ENCODE data around the gene CPXM2.

CPXM2 gene

DNA sequence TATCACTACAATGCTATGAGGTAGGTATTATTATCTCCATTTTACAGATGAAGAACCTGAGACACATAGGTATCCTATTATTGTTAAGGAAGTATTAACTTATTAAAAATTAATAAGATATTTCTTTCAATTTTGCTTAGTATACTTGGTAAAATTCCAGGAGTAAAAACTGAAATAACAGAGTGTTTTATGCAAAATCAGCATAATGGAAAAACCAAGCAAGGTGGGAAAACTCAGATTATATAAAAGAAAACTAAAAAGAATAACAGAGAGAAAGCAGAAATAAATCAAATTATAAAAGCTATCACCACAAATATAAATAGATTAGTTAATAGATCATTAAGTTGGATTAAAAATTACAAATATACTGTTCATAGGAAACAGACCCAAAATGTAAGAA is 82.0 kb downstream of the CPXM2 start:
- no peak overlapping the region for H3K27ac Mint-ChIP-seq
- no peaks in the 10 kb centered on the region for H3K4me1 Mint-ChIP-seq
- DNase-seq (no peak), ATAC-seq (no peak)
- H3K9me3 Mint-ChIP-seq: no peaks in the 10 kb centered on the region
- no peak overlapping the region for H3K4me3 Mint-ChIP-seq
- peaks cover 16% of the 10 kb centered on the region for H3K27me3 Mint-ChIP-seq

- H3K9me3 Mint-ChIP-seq: no peaks in the 10 kb centered on the region
- no peak overlapping the region for H3K4me3 Mint-ChIP-seq
- peaks cover 22% of the 10 kb centered on the region for H3K27me3 Mint-ChIP-seq
- H3K27ac Mint-ChIP-seq: peak overlapping the region in 1 of 2 donors; percentile 76
- ATAC-seq (no peak), DNase-seq (no peak)
- no peaks in the 10 kb centered on the region for H3K4me1 Mint-ChIP-seq
Observed at GRCh38 chr10:123808906-123809305, 82.7 kb downstream of the CPXM2 start.

DNA sequence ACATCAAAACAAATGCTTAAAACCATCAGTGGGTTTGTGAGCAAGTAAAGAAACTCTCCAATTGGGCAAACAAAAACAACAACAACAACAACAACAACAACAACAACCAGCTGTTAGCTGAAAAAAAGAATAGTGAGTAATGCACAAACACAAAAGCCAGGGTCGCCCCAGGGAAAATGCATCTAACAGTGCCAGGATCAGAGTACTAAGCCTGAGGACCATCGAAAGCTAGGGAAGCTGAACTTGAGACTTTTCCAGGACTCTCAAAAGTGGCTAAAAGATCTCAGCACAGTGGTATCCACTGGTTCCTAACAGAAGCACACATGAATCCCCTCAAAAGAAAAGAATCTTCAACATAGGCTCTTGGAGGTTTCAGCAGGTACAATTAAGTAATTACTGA is 83.3 kb downstream of the CPXM2 start:
- Mint-ChIP-seq H3K27me3 (peaks cover 22% of the 10 kb centered on the region), H3K4me3 (no peak overlapping the region), H3K27ac (no peak overlapping the region), H3K9me3 (no peaks in the 10 kb centered on the region), H3K4me1 (no peaks in the 10 kb centered on the region)
- ATAC-seq (no peak), DNase-seq (no peak)

- peaks cover 22% of the 10 kb centered on the region for H3K27me3 Mint-ChIP-seq
- no peak overlapping the region for H3K27ac Mint-ChIP-seq
- no peak for ATAC-seq
- H3K9me3 Mint-ChIP-seq: no peaks in the 10 kb centered on the region
- no peak for DNase-seq
- no peak overlapping the region for H3K4me3 Mint-ChIP-seq
- no peaks in the 10 kb centered on the region for H3K4me1 Mint-ChIP-seq
Observed at GRCh38 chr10:123807444-123808035, 84.1 kb downstream of the CPXM2 start.

- Mint-ChIP-seq H3K4me1 (peaks cover 8% of the 10 kb centered on the region), H3K27me3 (peaks cover 39% of the 10 kb centered on the region), H3K4me3 (no peak overlapping the region), H3K27ac (no peak overlapping the region), H3K9me3 (no peaks in the 10 kb centered on the region)
- ATAC-seq (no peak), DNase-seq (no peak)
Observed at GRCh38 chr10:123804716-123805115, 86.9 kb downstream of the CPXM2 start.

GRCh38 chr10:123800821-123801220 is 90.8 kb downstream of the CPXM2 start:
- H3K9me3 Mint-ChIP-seq: no peaks in the 10 kb centered on the region
- H3K4me3 Mint-ChIP-seq: no peak overlapping the region
- no peak for DNase-seq
- H3K27me3 Mint-ChIP-seq: peaks cover 28% of the 10 kb centered on the region
- H3K27ac Mint-ChIP-seq: no peak overlapping the region
- H3K4me1 Mint-ChIP-seq: peaks cover 8% of the 10 kb centered on the region
- ATAC-seq: no peak

GRCh38 chr10:123800289-123800688 is 91.3 kb downstream of the CPXM2 start:
- Mint-ChIP-seq H3K4me1 (peaks cover 8% of the 10 kb centered on the region), H3K4me3 (no peak overlapping the region), H3K27ac (no peak overlapping the region), H3K9me3 (no peaks in the 10 kb centered on the region), H3K27me3 (peaks cover 26% of the 10 kb centered on the region)
- no peak for DNase-seq
- no peak for ATAC-seq

- Mint-ChIP-seq H3K9me3 (no peaks in the 10 kb centered on the region), H3K27ac (no peak overlapping the region), H3K4me1 (peaks cover 8% of the 10 kb centered on the region), H3K4me3 (no peak overlapping the region), H3K27me3 (peaks cover 17% of the 10 kb centered on the region)
- ATAC-seq: no peak
- DNase-seq: no peak
Observed at GRCh38 chr10:123798856-123799255, 92.8 kb downstream of the CPXM2 start.

DNA sequence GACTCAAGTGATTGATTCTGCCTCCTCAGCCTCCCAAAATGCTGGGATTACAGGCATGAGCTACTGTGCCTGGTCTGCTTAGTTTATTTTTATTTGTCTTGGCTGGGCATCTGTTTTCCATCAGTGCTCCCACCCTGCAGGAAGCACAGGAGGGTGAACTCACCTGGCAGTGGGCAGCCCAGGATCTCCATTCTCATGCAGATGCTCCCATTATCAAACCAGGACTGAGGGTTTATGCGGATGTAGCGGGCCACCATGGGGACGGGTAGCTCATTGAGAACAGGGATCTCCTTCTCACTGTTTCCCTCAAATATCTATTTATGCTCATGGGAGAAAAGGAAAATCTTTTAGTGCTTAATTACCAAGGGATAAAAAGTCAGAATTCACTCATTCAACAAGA is 93.8 kb downstream of the CPXM2 start:
- ATAC-seq: no peak
- no peak overlapping the region for H3K4me3 Mint-ChIP-seq
- DNase-seq: no peak
- H3K27me3 Mint-ChIP-seq: peaks cover 17% of the 10 kb centered on the region
- no peaks in the 10 kb centered on the region for H3K9me3 Mint-ChIP-seq
- H3K27ac Mint-ChIP-seq: no peak overlapping the region
- H3K4me1 Mint-ChIP-seq: peaks cover 8% of the 10 kb centered on the region

DNA sequence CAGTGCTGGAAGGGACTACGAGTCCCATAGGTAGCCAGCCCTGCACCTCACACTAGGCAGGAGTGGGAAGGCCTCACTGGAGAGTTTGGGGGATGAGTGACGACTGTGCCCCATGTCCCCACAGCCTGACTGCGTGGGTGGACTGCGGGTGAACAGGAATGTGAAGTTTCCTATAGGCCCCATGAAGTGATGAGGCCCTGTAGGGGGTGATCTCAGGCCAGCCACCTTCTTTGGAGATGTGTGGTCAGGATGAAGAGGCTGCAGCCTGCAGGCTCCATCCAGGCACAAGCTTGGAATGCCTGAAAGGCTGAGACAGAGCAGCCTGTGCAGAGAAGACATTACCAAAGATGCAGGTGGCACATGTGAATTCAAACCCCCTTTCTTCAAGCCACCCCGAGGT is 94.9 kb downstream of the CPXM2 start:
- no peak for ATAC-seq
- peaks cover 8% of the 10 kb centered on the region for H3K4me1 Mint-ChIP-seq
- H3K4me3 Mint-ChIP-seq: no peak overlapping the region
- no peak for DNase-seq
- H3K9me3 Mint-ChIP-seq: no peaks in the 10 kb centered on the region
- no peak overlapping the region for H3K27ac Mint-ChIP-seq
- peaks cover 26% of the 10 kb centered on the region for H3K27me3 Mint-ChIP-seq

DNA sequence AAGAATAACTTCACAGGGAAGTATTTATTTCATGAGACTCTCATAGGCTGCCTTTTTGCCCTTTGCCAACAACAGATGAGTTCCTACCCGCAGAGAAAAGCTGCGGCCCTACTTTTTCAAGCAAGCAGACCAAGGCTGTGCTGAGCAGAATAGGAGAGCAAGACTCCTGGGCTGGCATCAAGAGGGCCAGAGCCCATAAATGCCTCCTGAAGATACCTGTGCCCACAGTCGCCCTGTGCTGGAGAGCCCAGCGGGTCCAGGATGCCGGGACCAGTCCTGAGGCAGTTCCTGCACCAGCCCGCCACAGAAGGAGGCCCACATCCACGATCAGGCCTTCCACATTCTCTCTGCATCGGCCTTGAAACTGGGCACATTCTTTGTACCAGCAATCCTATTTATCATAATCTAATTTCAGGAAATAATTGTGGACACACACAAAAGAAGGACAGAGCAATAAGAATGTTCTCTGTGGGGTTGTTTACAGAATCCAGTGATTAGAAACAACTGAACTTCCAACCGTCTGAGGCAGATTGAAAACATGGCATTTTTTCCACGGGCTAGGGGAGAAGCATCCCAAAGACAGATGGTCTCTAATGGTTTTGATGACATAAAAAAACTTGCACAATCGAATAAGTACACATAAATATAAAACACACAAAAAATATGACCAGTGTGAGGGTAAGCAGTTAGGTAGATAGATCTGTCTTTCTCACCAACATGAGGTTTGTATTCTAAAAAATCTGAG is 95.6 kb downstream of the CPXM2 start:
- Mint-ChIP-seq H3K4me3 (no peak overlapping the region), H3K27ac (no peak overlapping the region), H3K27me3 (peaks cover 21% of the 10 kb centered on the region), H3K9me3 (no peaks in the 10 kb centered on the region), H3K4me1 (peaks cover 7% of the 10 kb centered on the region)
- DNase-seq (no peak), ATAC-seq (no peak)

- H3K4me3 Mint-ChIP-seq: no peak overlapping the region
- H3K4me1 Mint-ChIP-seq: peaks cover under 1% of the 10 kb centered on the region
- no peak for ATAC-seq
- peaks cover 20% of the 10 kb centered on the region for H3K27me3 Mint-ChIP-seq
- H3K27ac Mint-ChIP-seq: no peak overlapping the region
- no peak for DNase-seq
- H3K9me3 Mint-ChIP-seq: peaks cover 0 to 6% of the 10 kb centered on the region in 2 donors
Observed at GRCh38 chr10:123795196-123795780, 96.3 kb downstream of the CPXM2 start.

DNA sequence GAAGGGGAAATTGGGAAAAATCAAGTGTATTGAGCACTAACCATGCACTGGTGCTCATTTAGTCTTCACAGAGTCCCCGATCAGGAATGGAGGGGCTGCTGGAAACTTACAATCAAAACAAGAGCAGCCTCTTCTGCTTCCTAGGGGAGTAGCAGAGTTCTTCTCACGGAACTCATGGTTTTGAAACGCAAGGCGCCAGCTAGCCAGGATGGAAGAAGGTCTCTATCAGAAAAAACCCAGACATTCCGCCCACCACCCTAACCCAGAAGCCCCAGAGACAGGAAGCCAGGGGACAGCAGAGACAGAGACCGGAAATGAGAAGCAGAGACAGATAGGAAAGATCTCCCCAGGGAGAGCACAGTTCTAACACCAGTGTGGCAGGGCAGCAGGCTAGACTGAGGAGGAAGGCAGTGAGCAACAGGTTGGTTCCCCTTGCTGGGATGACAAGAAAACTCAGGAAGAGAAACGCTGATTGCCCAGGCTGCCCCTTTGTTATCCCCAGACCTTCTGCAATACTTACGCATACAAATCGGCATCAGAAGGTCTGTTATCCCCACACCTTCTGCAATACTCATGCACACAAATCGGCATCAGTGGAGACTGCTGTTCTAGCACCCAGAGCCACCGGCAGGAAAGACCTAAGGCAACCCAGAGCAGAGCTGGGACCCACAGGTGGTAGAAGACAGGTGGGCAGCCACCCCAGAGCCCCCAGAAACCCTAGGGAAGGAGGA is 99.2 kb downstream of the CPXM2 start:
- Mint-ChIP-seq H3K4me1 (no peaks in the 10 kb centered on the region), H3K27me3 (peaks cover 31% of the 10 kb centered on the region)

DNA sequence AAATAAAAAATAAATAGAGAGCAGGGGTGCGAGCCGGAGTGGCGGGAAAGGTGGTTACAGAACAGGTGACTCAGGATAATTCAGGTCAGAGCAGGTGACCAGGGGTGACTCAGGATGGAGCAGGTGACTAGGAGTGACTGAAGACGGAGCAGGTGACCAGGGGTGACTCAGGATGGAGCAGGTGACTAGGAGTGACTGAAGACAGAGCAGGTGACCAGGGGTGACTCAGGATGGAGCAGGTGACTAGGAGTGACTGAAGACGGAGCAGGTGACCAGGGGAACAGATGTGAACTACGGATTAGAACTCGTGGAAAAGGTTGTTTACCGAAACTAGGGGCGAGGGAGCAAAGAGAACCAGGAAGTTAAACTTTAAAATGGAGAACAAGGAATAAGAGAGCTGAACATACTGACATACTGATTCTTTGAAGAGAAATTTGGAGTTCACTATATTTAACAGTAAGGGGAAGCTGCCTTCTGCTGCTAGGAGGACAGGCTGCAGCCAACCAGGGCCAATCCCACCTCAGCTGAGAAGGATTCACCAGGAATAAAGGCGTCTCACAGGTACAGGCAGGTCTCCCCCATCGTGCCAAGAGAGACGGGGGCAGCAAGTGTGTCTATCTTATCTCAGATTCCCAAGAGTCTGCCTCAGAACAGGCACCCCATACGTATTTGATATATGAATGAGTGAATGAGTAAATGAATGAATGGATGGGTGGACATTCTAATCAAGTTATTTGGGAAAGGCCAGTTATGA is 101.3 kb downstream of the CPXM2 start:
- no peak for ATAC-seq
- no peak for DNase-seq
- no peaks in the 10 kb centered on the region for H3K4me1 Mint-ChIP-seq
- peaks cover 0 to 7% of the 10 kb centered on the region in 2 donors for H3K9me3 Mint-ChIP-seq
- no peak overlapping the region for H3K4me3 Mint-ChIP-seq
- H3K27me3 Mint-ChIP-seq: peaks cover 36% of the 10 kb centered on the region
- no peak overlapping the region for H3K27ac Mint-ChIP-seq

More for the DNA sequence above, 99.2 kb downstream of the CPXM2 start:
- H3K27ac Mint-ChIP-seq: peak overlapping the region in 1 of 2 donors; percentile 82
- no peak overlapping the region for H3K4me3 Mint-ChIP-seq
- no peak for ATAC-seq
- no peak for DNase-seq
- H3K9me3 Mint-ChIP-seq: peaks cover 0 to 7% of the 10 kb centered on the region in 2 donors

DNA sequence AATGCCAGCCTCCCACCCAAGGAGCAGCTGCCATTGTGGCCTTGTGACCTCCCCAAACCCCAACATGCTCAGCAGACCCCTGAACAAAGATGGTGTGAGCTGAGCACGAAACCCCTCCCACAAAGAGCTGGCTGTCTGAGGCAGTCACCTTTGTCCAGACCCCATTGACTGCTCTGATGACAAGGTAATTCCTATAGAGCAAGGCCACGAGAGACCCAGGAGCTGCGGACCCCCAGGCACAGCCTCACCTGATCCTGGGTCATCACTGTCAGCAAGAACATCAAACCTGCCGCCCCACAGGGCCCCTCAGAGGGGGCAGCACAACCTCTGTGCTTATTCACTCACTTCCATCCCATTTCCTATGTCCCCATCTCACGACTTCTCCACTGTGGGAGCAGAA is 102.6 kb downstream of the CPXM2 start:
- DNase-seq: no peak
- Mint-ChIP-seq H3K4me1 (no peaks in the 10 kb centered on the region), H3K27me3 (peaks cover 40% of the 10 kb centered on the region), H3K9me3 (peaks cover 0 to 7% of the 10 kb centered on the region in 2 donors), H3K27ac (no peak overlapping the region), H3K4me3 (no peak overlapping the region)
- ATAC-seq: no peak

All from stimulated activated naive CD8-positive, alpha-beta T cell treated with anti-CD3 and anti-CD28 coated beads, Interleukin-15, amount 100 ng/mL, for 72 hours (primary cell).